ENCODE results near the gene POLR3B.
"Not testable (repeated sequence)": the region's sequence is repeated elsewhere in the genome, so short reads cannot be mapped to it uniquely, and the experiment has no call there.

Gene POLR3B

GRCh38 chr12:106359646-106360399 is 2.3 kb downstream of the POLR3B start:
- no peak overlapping the region for H3K4me3 ChIP-seq (ENCODE audit: low read length)
- TF ChIP-seq ZNF274 (IDR thresholded peaks at IDR 0.05; ENCODE audit: low read depth, low read length) = no peak

GRCh38 chr12:106360400-106360994 is 2.9 kb downstream of the POLR3B start:
- TF ChIP-seq ZNF274 (IDR thresholded peaks at IDR 0.05; ENCODE audit: low read depth, low read length) = no peak

GRCh38 chr12:106362971-106363370 is 5.4 kb downstream of the POLR3B start:
- no peak overlapping the region for H3K4me3 ChIP-seq (ENCODE audit: low read length)
- no peak for TF ChIP-seq ZNF274 (IDR thresholded peaks at IDR 0.05; ENCODE audit: low read depth, low read length)

More at GRCh38 chr12:106360400-106360994, 2.9 kb downstream of the POLR3B start:
- H3K4me3 ChIP-seq (ENCODE audit: low read length) = no peak overlapping the region

- no peak for TF ChIP-seq ZNF274 (IDR thresholded peaks at IDR 0.05; ENCODE audit: low read depth, low read length)
- H3K4me3 ChIP-seq (ENCODE audit: low read length) = no peak overlapping the region
These were observed 6.7 kb downstream of the POLR3B start for GRCh38 chr12:106364261-106364660.

- no peak for TF ChIP-seq ZNF274 (IDR thresholded peaks at IDR 0.05; ENCODE audit: low read depth, low read length)
- H3K4me3 ChIP-seq (ENCODE audit: low read length) = no peak overlapping the region
These were observed 12.2 kb downstream of the POLR3B start for GRCh38 chr12:106369624-106370346.

- no peak overlapping the region for H3K4me3 ChIP-seq (ENCODE audit: low read length)
- TF ChIP-seq ZNF274 (IDR thresholded peaks at IDR 0.05; ENCODE audit: low read depth, low read length) = no peak
These were observed 21.2 kb downstream of the POLR3B start for GRCh38 chr12:106378788-106379187.

GRCh38 chr12:106380954-106381353 is 23.4 kb downstream of the POLR3B start:
- no peak overlapping the region for H3K4me3 ChIP-seq (ENCODE audit: low read length)
- TF ChIP-seq ZNF274 (IDR thresholded peaks at IDR 0.05; ENCODE audit: low read depth, low read length) = no peak

- H3K4me3 ChIP-seq (ENCODE audit: low read length) = not testable (repeated sequence)
These were observed 24.3 kb downstream of the POLR3B start for GRCh38 chr12:106381866-106382265.

- TF ChIP-seq ZNF274 (IDR thresholded peaks at IDR 0.05; ENCODE audit: low read depth, low read length) = no peak
- no peak overlapping the region for H3K4me3 ChIP-seq (ENCODE audit: low read length)
These were observed 29.4 kb downstream of the POLR3B start for GRCh38 chr12:106386813-106387535.

GRCh38 chr12:106387848-106388377 is 30.4 kb downstream of the POLR3B start:
- no peak for TF ChIP-seq ZNF274 (IDR thresholded peaks at IDR 0.05; ENCODE audit: low read depth, low read length)
- no peak overlapping the region for H3K4me3 ChIP-seq (ENCODE audit: low read length)

GRCh38 chr12:106389151-106389550 is 31.6 kb downstream of the POLR3B start:
- no peak for TF ChIP-seq ZNF274 (IDR thresholded peaks at IDR 0.05; ENCODE audit: low read depth, low read length)
- no peak overlapping the region for H3K4me3 ChIP-seq (ENCODE audit: low read length)

- TF ChIP-seq ZNF274 (IDR thresholded peaks at IDR 0.05; ENCODE audit: low read depth, low read length) = no peak
- H3K4me3 ChIP-seq (ENCODE audit: low read length) = no peak overlapping the region
These were observed 35.2 kb downstream of the POLR3B start for GRCh38 chr12:106392759-106393158.

- H3K4me3 ChIP-seq (ENCODE audit: low read length) = no peak overlapping the region
These were observed 52.3 kb downstream of the POLR3B start for GRCh38 chr12:106409878-106410277.

GRCh38 chr12:106412563-106412962 is 55.0 kb downstream of the POLR3B start:
- no peak for TF ChIP-seq ZNF274 (IDR thresholded peaks at IDR 0.05; ENCODE audit: low read depth, low read length)
- no peak overlapping the region for H3K4me3 ChIP-seq (ENCODE audit: low read length)

More at GRCh38 chr12:106409878-106410277, 52.3 kb downstream of the POLR3B start:
- TF ChIP-seq ZNF274 (IDR thresholded peaks at IDR 0.05; ENCODE audit: low read depth, low read length) = no peak
